Natural killer cell (primary cell): ENCODE measurements around the gene LYPD4. TPM values are rescaled to one million over a fixed set of nuclear protein-coding genes. Genes with fewer than 3 reads are reported as not detected.

Experiments used
- ATAC-seq, 3 donors: fragments of 150-1000 bp in 2 of 3; fragments of 200-7000 bp in 1 of 3; cut with Tn5 transposase; 1 replicate in 1 of 3; 2 replicates in 2 of 3; pipeline ENCODE4 v1.10.0; 2021; ENCODE audit warnings: mild to moderate bottlenecking in 2 of 3, moderate library complexity in 2 of 3
- DNase-seq, 2 donors: peaks; one replicate each; pipeline versions ENCODE4 v3.0.0 to v3.0.0-alpha.2; 2013 to 2021; ENCODE audit warnings: mixed read lengths in 1 of 2
- H3K27ac ChIP-seq: one replicate; pipeline ENCODE4 v1.5.1; 2013; ENCODE audit warnings: mild to moderate bottlenecking, low read length
- H3K27me3 ChIP-seq: one replicate; pipeline ENCODE4 v1.6.1; 2013; ENCODE audit warnings: low read length; ENCODE audit not compliant: control insufficient read depth, insufficient read depth
- H3K36me3 ChIP-seq: one replicate; pipeline ENCODE4 v1.6.1; 2013; ENCODE audit warnings: low read length; ENCODE audit not compliant: control insufficient read depth, insufficient read depth
- H3K4me1 ChIP-seq: one replicate; pipeline ENCODE4 v1.6.1; 2013; ENCODE audit warnings: low read length; ENCODE audit not compliant: control insufficient read depth, insufficient read depth
- H3K4me3 ChIP-seq: one replicate; pipeline ENCODE4 v1.5.1; 2013; ENCODE audit warnings: low read length
- H3K9me3 ChIP-seq: one replicate; pipeline ENCODE4 v1.6.1; 2013; ENCODE audit warnings: low read length; ENCODE audit not compliant: control insufficient read depth, insufficient read depth
- H3K27ac Mint-ChIP-seq, 2 donors: one replicate each; pipeline ENCODE4 v1.8.0; 2022; ENCODE audit warnings: mild to moderate bottlenecking in 2 of 2, mixed read lengths in 2 of 2, moderate library complexity in 1 of 2
- H3K27me3 Mint-ChIP-seq, 2 donors: one replicate each; pipeline ENCODE4 v1.8.0; 2022; ENCODE audit warnings: low read depth in 2 of 2, mixed read lengths in 2 of 2
- H3K36me3 Mint-ChIP-seq: one replicate; pipeline ENCODE4 v1.8.0; 2022; ENCODE audit warnings: mixed read lengths
- H3K4me1 Mint-ChIP-seq, 2 donors: one replicate each; pipeline ENCODE4 v1.8.0; 2022; ENCODE audit warnings: mixed read lengths in 2 of 2
- H3K4me3 Mint-ChIP-seq: one replicate; pipeline ENCODE4 v1.8.0; 2022; ENCODE audit warnings: mild to moderate bottlenecking, moderate library complexity, mixed read lengths
- H3K9me3 Mint-ChIP-seq, 2 donors: one replicate each; pipeline ENCODE4 v1.8.0; 2022; ENCODE audit warnings: mixed read lengths in 2 of 2
- CTCF ChIP-seq: fragments of 200-600 bp; IDR thresholded peaks from one replicate; pipeline ENCODE4 v1.8.0; 2022; ENCODE audit warnings: antibody characterized with exemption
- WGBS: methylation state at CpG from one replicate; pipeline ENCODE4 v1.1.7; 2013; ENCODE audit warnings: missing lambda C conversion rate; ENCODE audit not compliant: insufficient coverage; 5-methylcytosine and 5-hydroxymethylcytosine counted together
- intact Hi-C: fragments of 100-400 bp; cut with micrococcal nuclease; formaldehyde crosslinking; loops from one replicate; pipeline ENCODE4 v1.14.2; 2022
- total RNA-seq, 4 donors: library from RNA; stranded (reverse); fragments of 120-200 nt in 1 of 4; gene quantifications; one replicate each; pipeline versions ENCODE4 v1.2.3 to v1.2.4, GENCODE V29; 2013 to 2022

Gene LYPD4
- total RNA-seq, 3 donors from 2014 or later (not counting 1 experiment from before 2014, with no cell fraction given), result not detected

GRCh38 chr19:41839211-41839610 lies 5.3 kb downstream of the LYPD4 start:
- WGBS, result 80% methylated on average over 2 of the region's 2 CpGs
- Mint-ChIP-seq H3K9me3 (peaks cover 0 to 2% of the 10 kb centered on the region in 2 donors), H3K27me3 (peaks cover 8 to 24% of the 10 kb centered on the region in 2 donors), H3K27ac (no peak overlapping the region), H3K4me1 (peaks cover 0 to 5% of the 10 kb centered on the region in 2 donors), H3K4me3 (no peak overlapping the region), H3K36me3 (no peaks in the 10 kb centered on the region)
- Histone ChIP-seq H3K4me1 (no peaks in the 10 kb centered on the region), H3K36me3 (no peaks in the 10 kb centered on the region), H3K27ac (no peak overlapping the region), H3K9me3 (no peaks in the 10 kb centered on the region), H3K4me3 (no peak overlapping the region), H3K27me3 (no peaks in the 10 kb centered on the region)
- intact Hi-C loops, result no loop called here
- no peak for TF ChIP-seq CTCF
- ATAC-seq (no peak), DNase-seq (no peak)

GRCh38 chr19:41837981-41838708 lies 6.3 kb downstream of the LYPD4 start:
- intact Hi-C loops, result no loop called here
- WGBS, result 87% methylated on average over 13 of the region's 13 CpGs
- TF ChIP-seq CTCF, result no peak
- Histone ChIP-seq H3K9me3 (no peaks in the 10 kb centered on the region), H3K4me1 (no peaks in the 10 kb centered on the region), H3K27me3 (no peaks in the 10 kb centered on the region), H3K36me3 (no peaks in the 10 kb centered on the region), H3K4me3 (no peak overlapping the region), H3K27ac (no peak overlapping the region)
- H3K27ac Mint-ChIP-seq, result no peak overlapping the region
- H3K36me3 Mint-ChIP-seq, result no peaks in the 10 kb centered on the region
- no peaks in the 10 kb centered on the region for H3K9me3 Mint-ChIP-seq
- peaks cover 0 to 5% of the 10 kb centered on the region in 2 donors for H3K4me1 Mint-ChIP-seq
- peaks cover 8 to 23% of the 10 kb centered on the region in 2 donors for H3K27me3 Mint-ChIP-seq
- DNase-seq, result no peak
- no peak overlapping the region for H3K4me3 Mint-ChIP-seq
- no peak for ATAC-seq

- Mint-ChIP-seq H3K27ac (no peak overlapping the region), H3K9me3 (no peaks in the 10 kb centered on the region), H3K4me1 (peaks cover 0 to 5% of the 10 kb centered on the region in 2 donors), H3K4me3 (no peak overlapping the region), H3K36me3 (no peaks in the 10 kb centered on the region), H3K27me3 (peaks cover 18% of the 10 kb centered on the region in 2 donors)
- no peaks in the 10 kb centered on the region for H3K27me3 ChIP-seq
- H3K4me3 ChIP-seq, result no peak overlapping the region
- H3K4me1 ChIP-seq, result no peaks in the 10 kb centered on the region
- H3K27ac ChIP-seq, result no peak overlapping the region
- WGBS, result 35% methylated on average over 12 of the region's 12 CpGs
- ATAC-seq, result peak; percentile 64 to 81 (median 81)
- H3K36me3 ChIP-seq, result no peaks in the 10 kb centered on the region
- TF ChIP-seq CTCF, result peak; percentile 64
- peak in 1 of 2 donors; percentile 71 for DNase-seq
- intact Hi-C loops, result no loop called here
- H3K9me3 ChIP-seq, result no peaks in the 10 kb centered on the region
Measured at GRCh38 chr19:41821003-41821735, 23.3 kb downstream of the LYPD4 start.
